ENCODE results near the gene KRTAP5-4. TPM values are rescaled to one million over a fixed set of nuclear protein-coding genes. Genes with fewer than 3 reads are reported as not detected.

The KRTAP5-4 gene
- total and polyA plus RNA-seq, 4 donors: not detected

- TF ChIP-seq CTCF (IDR thresholded peaks at IDR 0.05; ENCODE audit: control extremely low read depth, extremely low read depth): no peak
- no peaks in the 10 kb centered on the region for H3K27me3 ChIP-seq (ENCODE audit: control insufficient read depth in 3 of 3, insufficient read depth in 3 of 3, low read length in 2 of 3)
- WGBS, 2 donors: 80 to 86% methylated on average over 27 to 29 of the region's 29 CpGs
- H3K4me1 ChIP-seq (ENCODE audit: control insufficient read depth in 5 of 5, insufficient read depth in 5 of 5, low read length in 5 of 5): peaks cover 0 to 9% (median 0%) of the 10 kb centered on the region in 5 donors
- H3K4me3 ChIP-seq: no peak overlapping the region
- H3K9ac ChIP-seq (ENCODE audit: insufficient read depth in 1 of 2, low read length in 2 of 2): no peak overlapping the region
- H3K36me3 ChIP-seq (ENCODE audit: control insufficient read depth in 4 of 4, insufficient read depth in 4 of 4, low read length in 4 of 4): no peaks in the 10 kb centered on the region
- DNase-seq (no peak), ATAC-seq (ENCODE audit: insufficient read depth, low FRiP score) (no peak)
- H3K27ac ChIP-seq (ENCODE audit: low read depth in 1 of 2, low read length in 1 of 2): no peak overlapping the region
- H3K9me3 ChIP-seq (ENCODE audit: control insufficient read depth in 4 of 4, insufficient read depth in 3 of 4, low read length in 3 of 4): no peaks in the 10 kb centered on the region
Measured at GRCh38 chr11:1642288-1643145, 20.6 kb upstream of the KRTAP5-4 start.

- ATAC-seq (ENCODE audit: insufficient read depth, low FRiP score): no peak
- H3K9me3 ChIP-seq (ENCODE audit: control insufficient read depth in 4 of 4, insufficient read depth in 3 of 4, low read length in 3 of 4): no peaks in the 10 kb centered on the region
- DNase-seq: no peak
- TF ChIP-seq CTCF (IDR thresholded peaks at IDR 0.05; ENCODE audit: control extremely low read depth, extremely low read depth): no peak
- peaks cover 0 to 9% (median 0%) of the 10 kb centered on the region in 5 donors for H3K4me1 ChIP-seq (ENCODE audit: control insufficient read depth in 5 of 5, insufficient read depth in 5 of 5, low read length in 5 of 5)
- H3K36me3 ChIP-seq (ENCODE audit: control insufficient read depth in 4 of 4, insufficient read depth in 4 of 4, low read length in 4 of 4): no peaks in the 10 kb centered on the region
- no peak overlapping the region for H3K9ac ChIP-seq (ENCODE audit: insufficient read depth in 1 of 2, low read length in 2 of 2)
- no peak overlapping the region for H3K27ac ChIP-seq (ENCODE audit: low read depth in 1 of 2, low read length in 1 of 2)
- H3K27me3 ChIP-seq (ENCODE audit: control insufficient read depth in 3 of 3, insufficient read depth in 3 of 3, low read length in 2 of 3): no peaks in the 10 kb centered on the region
- no peak overlapping the region for H3K4me3 ChIP-seq
- WGBS, 2 donors: 85 to 89% methylated on average over 15 of the region's 15 CpGs
Measured at GRCh38 chr11:1641096-1641495, 19.2 kb upstream of the KRTAP5-4 start.

GRCh38 chr11:1640076-1640946 lies 18.4 kb upstream of the KRTAP5-4 start:
- DNase-seq (peak; percentile 36 to 43 (median 41)), ATAC-seq (ENCODE audit: insufficient read depth, low FRiP score) (peak; percentile 49)
- WGBS, 2 donors: 54 to 59% methylated on average over 32 of the region's 32 CpGs
- H3K4me1 ChIP-seq (ENCODE audit: control insufficient read depth in 5 of 5, insufficient read depth in 5 of 5, low read length in 5 of 5): peaks cover 0 to 9% (median 0%) of the 10 kb centered on the region in 5 donors
- H3K36me3 ChIP-seq (ENCODE audit: control insufficient read depth in 4 of 4, insufficient read depth in 4 of 4, low read length in 4 of 4): no peaks in the 10 kb centered on the region
- no peak overlapping the region for H3K4me3 ChIP-seq
- H3K27ac ChIP-seq (ENCODE audit: low read depth in 1 of 2, low read length in 1 of 2): no peak overlapping the region
- H3K27me3 ChIP-seq (ENCODE audit: control insufficient read depth in 3 of 3, insufficient read depth in 3 of 3, low read length in 2 of 3): no peaks in the 10 kb centered on the region
- H3K9me3 ChIP-seq (ENCODE audit: control insufficient read depth in 4 of 4, insufficient read depth in 3 of 4, low read length in 3 of 4): no peaks in the 10 kb centered on the region
- H3K9ac ChIP-seq (ENCODE audit: insufficient read depth in 1 of 2, low read length in 2 of 2): no peak overlapping the region
- peak; percentile 29 for TF ChIP-seq CTCF (IDR thresholded peaks at IDR 0.05; ENCODE audit: control extremely low read depth, extremely low read depth)

Data from lung (tissue), 12 donors.